ENCODE results near the gene CD37.
A peak's percentile ranks its signal among the peaks of the same experiment; 100 is the strongest.
"Not testable (repeated sequence)": the region's sequence is repeated elsewhere in the genome, so short reads cannot be mapped to it uniquely, and the experiment has no call there.

The CD37 gene

DNA sequence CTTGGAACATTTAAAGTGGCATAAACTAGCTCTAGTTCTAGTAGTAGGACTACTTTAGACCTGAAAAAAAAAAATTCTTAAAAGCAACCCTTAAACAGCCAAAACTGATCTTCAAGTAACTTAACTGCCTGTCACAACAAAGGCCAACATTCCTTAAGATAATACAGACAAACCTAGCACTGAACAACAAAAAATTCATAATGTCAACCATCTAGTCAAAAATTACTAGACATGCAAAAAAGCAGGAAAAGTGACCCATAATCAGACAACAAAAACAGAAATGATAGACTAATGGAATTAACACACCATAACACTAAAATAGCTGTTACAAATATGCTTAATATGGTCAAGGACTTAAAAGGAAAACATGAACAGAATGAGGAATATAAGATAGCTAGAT is 16.9 kb upstream of the CD37 start:
- DNase-seq (ENCODE audit: low read depth) = no peak
- TF ChIP-seq, protein P1, sequence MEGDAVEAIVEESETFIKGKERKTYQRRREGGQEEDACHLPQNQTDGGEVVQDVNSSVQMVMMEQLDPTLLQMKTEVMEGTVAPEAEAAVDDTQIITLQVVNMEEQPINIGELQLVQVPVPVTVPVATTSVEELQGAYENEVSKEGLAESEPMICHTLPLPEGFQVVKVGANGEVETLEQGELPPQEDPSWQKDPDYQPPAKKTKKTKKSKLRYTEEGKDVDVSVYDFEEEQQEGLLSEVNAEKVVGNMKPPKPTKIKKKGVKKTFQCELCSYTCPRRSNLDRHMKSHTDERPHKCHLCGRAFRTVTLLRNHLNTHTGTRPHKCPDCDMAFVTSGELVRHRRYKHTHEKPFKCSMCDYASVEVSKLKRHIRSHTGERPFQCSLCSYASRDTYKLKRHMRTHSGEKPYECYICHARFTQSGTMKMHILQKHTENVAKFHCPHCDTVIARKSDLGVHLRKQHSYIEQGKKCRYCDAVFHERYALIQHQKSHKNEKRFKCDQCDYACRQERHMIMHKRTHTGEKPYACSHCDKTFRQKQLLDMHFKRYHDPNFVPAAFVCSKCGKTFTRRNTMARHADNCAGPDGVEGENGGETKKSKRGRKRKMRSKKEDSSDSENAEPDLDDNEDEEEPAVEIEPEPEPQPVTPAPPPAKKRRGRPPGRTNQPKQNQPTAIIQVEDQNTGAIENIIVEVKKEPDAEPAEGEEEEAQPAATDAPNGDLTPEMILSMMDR (IDR thresholded peaks at IDR 0.05; ENCODE audit: low read length, missing control alignments) = no peak
- H3K4me3 ChIP-seq (replicated peaks; ENCODE audit: low read depth, low read length) = no peak overlapping the region

DNA sequence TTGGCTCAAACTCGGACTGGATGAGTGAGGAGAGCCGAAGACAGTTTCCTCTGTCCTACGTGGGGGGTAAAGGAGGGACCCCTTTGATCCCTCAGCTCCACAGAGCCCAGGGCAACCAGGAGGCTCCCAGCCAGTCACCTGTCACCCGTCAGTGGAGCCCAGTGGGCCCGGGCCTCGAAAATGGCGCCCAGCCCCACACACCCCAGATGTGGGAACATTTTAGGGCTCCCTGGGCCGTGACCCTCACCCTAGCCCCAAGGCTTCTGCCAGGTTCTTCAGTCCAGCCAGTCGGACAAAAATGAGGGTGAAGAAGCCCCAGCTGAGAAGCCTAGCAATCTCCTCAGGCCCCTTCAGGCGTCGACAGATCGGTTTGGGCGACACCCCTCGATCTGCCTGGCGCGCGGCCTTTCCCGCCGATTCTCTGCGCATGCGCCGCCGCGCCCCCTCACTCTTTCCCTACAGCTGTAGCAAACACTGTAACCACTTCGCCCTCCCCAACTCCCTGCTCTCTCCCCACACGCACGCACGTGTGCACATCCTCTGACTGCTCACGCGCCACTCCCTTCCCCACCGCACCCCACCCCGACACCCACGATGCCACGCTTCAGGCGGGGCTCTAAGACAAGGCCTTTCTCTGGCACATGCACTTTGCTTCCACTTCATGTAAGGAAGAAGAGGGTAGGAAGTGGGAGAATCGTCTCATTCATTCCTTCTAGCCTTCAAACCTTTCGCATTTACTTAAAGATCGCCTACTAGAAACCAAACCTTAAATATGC is 10.2 kb upstream of the CD37 start, which contains the start of gene SLC6A16:
SLC6A16 (minus strand) TSS at position 391 of the 776 bp plus-strand sequence. CDS start 13,844 bp downstream, outside the sequence.
- DNase-seq (ENCODE audit: low read depth) = no peak
- TF ChIP-seq, protein P1 (IDR thresholded peaks at IDR 0.05; ENCODE audit: low read length, missing control alignments) = no peak
- no peak within 1 kb of the TSS for H3K4me3 ChIP-seq (replicated peaks; ENCODE audit: low read depth, low read length)

DNA sequence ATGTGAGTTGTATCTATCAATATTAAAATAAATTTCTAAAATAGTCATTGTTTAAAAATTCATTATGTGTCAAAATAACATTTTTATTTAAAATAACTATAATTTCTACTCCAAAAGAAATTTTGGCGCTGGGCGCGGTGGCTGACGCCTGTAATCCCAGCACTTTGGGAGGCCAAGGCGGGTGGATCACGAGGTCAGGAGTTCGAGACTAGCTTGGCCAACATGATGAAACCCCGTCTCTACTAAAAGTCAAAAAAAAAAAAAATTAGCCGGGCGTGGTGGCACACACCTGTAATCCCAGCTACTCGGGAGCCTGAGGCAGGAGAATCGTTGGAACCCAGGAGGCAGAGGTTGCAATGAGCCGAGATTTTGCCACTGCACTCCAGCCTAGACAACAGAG is 9.4 kb upstream of the CD37 start:
- H3K4me3 ChIP-seq (replicated peaks; ENCODE audit: low read depth, low read length); DNase-seq (ENCODE audit: low read depth): not testable (repeated sequence)

DNA sequence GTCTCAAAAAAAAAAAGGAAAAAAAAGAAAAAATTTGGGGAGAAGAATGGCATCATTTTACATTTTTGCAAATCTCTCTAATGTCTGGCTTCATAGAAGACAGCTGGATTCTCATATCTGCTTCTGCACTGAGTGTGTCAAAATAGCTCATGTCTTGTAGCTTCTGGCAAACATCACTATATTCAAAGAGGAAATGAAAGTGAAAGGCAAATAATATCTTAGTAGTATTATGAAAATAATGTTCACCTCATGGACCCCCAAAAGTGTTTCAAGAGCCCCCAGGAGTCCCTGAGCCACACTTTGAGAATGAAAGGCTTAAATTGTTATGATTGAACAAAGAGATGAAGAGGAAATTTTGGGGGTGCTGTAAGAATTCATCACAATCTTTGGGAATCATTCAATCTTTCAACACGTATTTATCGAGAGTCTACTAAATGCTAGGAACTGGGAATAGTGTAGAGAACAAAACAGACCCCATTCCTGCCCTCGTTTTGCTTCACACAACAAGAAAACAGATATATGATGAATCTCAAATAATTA is 9.0 kb upstream of the CD37 start:
- TF ChIP-seq, protein P1 (IDR thresholded peaks at IDR 0.05; ENCODE audit: low read length, missing control alignments) = no peak

DNA sequence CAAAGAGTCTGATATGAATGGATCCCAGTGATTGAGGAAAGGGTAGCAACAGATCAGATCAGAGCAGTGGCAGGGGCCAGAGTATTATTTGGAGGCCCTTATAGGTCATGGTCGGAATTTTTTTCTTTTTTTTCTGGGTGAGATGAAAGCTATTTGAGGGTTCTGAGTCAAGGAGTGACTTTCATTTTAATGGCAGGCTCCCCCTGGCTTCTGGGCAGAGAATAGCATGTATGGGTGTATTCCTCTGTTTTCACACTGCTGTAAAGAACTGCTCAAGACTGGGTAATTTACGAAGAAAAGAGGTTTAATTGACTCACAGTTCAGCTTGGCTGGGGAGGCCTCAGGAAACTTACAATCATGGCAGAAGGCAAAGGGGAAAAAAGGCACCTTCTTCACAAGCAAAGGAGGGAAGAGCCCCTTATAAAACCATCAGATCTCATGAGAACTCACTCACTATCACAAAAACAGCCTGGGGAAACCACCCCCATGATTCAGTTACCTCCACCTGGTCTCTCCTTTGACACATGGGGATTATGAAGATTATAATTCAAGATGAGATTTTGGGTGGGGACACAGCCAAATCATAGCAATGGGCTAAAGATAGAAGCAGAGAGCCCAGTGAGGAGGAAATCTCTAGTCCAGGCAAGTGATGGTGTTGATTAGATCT is 7.2 kb upstream of the CD37 start:
- no peak overlapping the region for H3K4me3 ChIP-seq (replicated peaks; ENCODE audit: low read depth, low read length)
- DNase-seq (ENCODE audit: low read depth) = peak; percentile 33
- TF ChIP-seq, protein P1 (IDR thresholded peaks at IDR 0.05; ENCODE audit: low read length, missing control alignments) = peak; percentile 70

More for the DNA sequence above, 9.0 kb upstream of the CD37 start:
- H3K4me3 ChIP-seq (replicated peaks; ENCODE audit: low read depth, low read length) = no peak overlapping the region
- DNase-seq (ENCODE audit: low read depth) = no peak

DNA sequence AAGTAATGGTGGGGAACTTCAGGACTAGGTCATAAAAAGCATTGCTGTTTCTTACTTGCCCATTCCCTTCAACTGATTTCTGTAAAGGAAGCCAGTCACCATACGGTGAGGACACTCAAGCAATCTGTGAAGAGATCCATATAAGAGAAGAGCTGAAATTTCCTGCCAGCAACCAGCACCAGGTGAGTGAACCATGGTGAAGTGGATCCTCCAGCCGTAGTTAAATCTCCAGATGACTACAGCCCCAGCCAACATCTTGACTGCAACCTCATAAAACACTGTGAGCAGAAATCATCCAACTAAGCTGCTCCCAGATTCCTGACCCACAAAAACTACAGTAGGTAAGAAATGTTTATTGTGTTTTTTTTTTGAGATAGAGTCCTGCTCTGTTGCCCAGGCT is 6.5 kb upstream of the CD37 start:
- DNase-seq (ENCODE audit: low read depth) = no peak
- no peak overlapping the region for H3K4me3 ChIP-seq (replicated peaks; ENCODE audit: low read depth, low read length)
- TF ChIP-seq, protein P1 (IDR thresholded peaks at IDR 0.05; ENCODE audit: low read length, missing control alignments) = no peak

DNA sequence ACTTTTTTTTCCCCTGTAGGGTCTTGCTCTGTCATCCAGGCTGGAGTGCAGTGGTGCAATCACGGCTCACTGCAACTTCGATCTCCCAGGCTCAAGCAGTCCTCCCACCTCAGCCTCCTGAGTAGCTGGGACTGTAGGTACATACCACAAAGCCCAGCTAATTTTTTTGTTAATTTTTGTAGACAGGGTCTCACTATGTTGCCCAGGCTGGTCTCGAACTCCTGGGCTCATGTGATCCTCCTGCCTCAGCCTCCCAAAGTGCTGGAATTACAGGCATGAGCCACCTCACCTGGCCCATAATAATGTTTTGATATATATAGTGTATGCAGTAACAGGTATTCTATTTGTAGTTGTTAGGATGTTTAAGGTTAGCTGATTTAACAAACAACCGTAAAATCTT is 4.0 kb upstream of the CD37 start:
- DNase-seq (ENCODE audit: low read depth); H3K4me3 ChIP-seq (replicated peaks; ENCODE audit: low read depth, low read length): not testable (repeated sequence)

All from fibroblast of pulmonary artery (primary cell).